T-helper 1 cell treated with Interleukin-12 subunit alpha and Interleukin-12 subunit beta and Interleukin-4 antibody, amounts not matched to agents 30 μg/mL and 1 μg/mL, for 36 hours (primary cell): Measurements from ENCODE around the gene EDN3.

Source experiments
- H3K27ac Mint-ChIP-seq: one replicate; pipeline ENCODE4 v1.8.0; 2021; ENCODE audit warnings: mild to moderate bottlenecking, mixed read lengths
- H3K27me3 Mint-ChIP-seq: one replicate; pipeline ENCODE4 v1.8.0; 2021; ENCODE audit warnings: low read depth, mixed read lengths
- H3K36me3 Mint-ChIP-seq: one replicate; pipeline ENCODE4 v1.8.0; 2021; ENCODE audit warnings: low read depth, mixed read lengths
- H3K4me1 Mint-ChIP-seq: one replicate; pipeline ENCODE4 v1.8.0; 2021; ENCODE audit warnings: low read depth, mixed read lengths
- H3K4me3 Mint-ChIP-seq: one replicate; pipeline ENCODE4 v1.8.0; 2021; ENCODE audit warnings: mild to moderate bottlenecking, moderate library complexity, mixed read lengths
- H3K9me3 Mint-ChIP-seq: one replicate; pipeline ENCODE4 v1.8.0; 2021; ENCODE audit warnings: mixed read lengths

EDN3 gene

DNA sequence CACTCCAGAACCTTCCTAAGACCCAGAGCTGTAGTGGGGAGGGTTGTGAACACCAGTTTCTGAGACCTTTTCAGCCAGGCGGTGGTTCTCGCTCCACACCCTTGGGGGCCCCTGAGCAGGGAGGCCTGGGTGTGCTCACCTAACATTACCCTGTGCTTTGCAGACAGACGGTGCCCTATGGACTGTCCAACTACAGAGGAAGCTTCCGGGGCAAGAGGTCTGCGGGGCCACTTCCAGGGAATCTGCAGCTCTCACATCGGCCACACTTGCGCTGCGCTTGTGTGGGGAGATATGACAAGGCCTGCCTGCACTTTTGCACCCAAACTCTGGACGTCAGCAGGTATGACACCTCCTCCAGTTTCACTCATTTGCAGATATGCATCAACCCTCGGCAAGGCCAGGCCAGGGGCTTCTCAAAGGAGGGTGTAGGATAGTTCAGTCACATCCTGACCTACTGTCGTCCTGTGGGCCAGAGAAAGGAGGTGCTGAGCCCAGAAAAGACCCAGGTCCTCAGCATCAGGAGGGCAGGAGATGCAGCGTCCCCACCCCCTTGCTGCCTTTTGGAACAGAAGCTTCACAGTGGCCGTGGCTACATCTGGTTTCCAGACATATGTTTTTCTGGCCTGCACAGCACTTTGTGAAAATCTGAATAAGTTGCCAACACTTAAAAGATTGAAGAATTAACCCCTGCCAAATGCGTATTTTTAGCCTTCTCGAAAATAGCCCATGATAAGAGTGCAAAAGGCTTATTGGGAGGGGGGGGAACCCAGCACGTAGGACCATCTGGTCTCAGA lies 20.6 kb downstream of the EDN3 start:
- Mint-ChIP-seq H3K27ac (no peak overlapping the region), H3K4me1 (no peaks in the 10 kb centered on the region), H3K9me3 (no peaks in the 10 kb centered on the region), H3K4me3 (no peak overlapping the region), H3K27me3 (no peaks in the 10 kb centered on the region), H3K36me3 (no peaks in the 10 kb centered on the region)

DNA sequence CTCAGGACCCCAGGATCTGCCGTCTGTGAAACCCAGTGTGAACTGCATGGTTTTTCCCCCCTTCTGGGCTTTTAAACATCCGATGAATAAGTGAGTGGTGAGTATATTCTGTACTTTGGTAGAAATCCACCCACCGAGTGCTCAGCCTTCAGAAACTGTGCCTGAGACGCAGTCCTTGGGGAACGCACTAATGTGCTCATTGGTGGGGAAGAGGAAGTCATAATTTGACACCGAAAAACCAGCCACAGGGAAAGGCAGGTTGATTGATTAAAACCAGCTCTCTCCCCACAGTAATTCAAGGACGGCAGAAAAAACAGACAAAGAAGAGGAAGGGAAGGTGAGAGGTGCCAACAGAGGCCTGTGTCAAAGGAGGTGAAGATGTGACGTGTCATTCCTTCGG lies 21.7 kb downstream of the EDN3 start:
- no peaks in the 10 kb centered on the region for H3K9me3 Mint-ChIP-seq
- no peaks in the 10 kb centered on the region for H3K36me3 Mint-ChIP-seq
- no peaks in the 10 kb centered on the region for H3K27me3 Mint-ChIP-seq
- no peaks in the 10 kb centered on the region for H3K4me1 Mint-ChIP-seq
- no peak overlapping the region for H3K27ac Mint-ChIP-seq
- no peak overlapping the region for H3K4me3 Mint-ChIP-seq

DNA sequence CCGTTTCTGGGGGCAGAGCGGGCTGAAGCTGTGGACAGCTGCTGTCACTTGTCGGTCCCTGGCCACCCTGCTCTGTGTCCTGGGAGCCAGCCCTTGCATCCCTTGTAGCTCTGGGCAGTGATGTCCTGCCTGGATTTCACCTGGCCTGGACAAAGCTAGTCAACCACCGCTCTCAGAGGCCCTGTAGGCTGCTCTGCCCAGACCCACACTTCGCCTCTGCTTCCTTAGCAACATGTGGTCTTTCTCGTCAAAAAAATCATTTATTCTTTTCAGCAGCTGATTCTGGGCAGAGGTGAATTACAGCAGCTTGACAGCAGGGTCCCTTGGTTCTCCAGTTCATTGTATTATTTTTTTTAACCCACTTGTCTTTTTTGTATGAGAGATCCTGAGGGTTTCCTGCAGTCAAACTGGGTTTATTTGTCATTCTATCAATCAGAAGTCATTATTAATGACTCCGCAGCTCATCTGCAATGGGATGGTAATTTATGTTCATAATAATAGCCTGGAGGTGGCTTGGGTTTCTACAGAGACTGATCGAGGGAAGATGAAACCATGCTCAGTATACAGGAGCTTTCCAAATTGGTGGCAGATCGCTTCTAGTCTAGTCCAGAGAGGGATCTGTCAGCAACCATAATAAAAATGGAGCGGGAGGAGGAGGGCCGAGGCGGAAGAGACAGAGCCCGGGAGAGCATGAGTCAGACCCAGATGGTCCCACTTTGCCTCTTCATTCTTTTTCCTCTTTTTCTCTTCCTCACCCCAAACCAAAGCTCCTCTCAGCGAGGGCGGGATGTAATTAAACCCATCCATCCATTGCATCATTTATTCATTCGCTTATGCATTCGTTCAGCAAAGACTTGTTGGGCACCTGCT lies 22.4 kb downstream of the EDN3 start:
- Mint-ChIP-seq H3K36me3 (no peaks in the 10 kb centered on the region), H3K27me3 (no peaks in the 10 kb centered on the region), H3K4me3 (no peak overlapping the region), H3K4me1 (no peaks in the 10 kb centered on the region), H3K27ac (no peak overlapping the region), H3K9me3 (no peaks in the 10 kb centered on the region)

DNA sequence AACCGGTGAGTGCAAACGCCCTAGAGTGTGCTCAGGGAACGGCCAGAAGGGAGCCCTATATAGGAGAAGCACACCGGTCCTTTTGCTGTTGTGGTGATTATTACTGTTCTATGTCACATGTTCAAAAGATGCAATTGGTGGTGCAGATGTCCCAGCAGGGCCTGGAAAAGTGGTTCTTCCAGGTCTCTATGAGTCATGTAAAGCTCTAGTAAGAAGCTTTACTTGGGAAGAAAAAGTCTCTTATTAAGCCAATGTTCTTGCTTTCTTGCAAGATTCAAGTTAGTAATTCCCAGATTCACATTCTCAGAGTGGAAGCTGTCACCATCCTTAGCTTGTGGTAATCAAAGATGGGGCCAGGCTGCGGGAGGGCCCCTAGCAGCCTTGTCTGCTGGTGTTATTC lies 23.3 kb downstream of the EDN3 start:
- H3K27ac Mint-ChIP-seq, result no peak overlapping the region
- no peaks in the 10 kb centered on the region for H3K9me3 Mint-ChIP-seq
- H3K4me3 Mint-ChIP-seq, result no peak overlapping the region
- H3K36me3 Mint-ChIP-seq, result no peaks in the 10 kb centered on the region
- H3K4me1 Mint-ChIP-seq, result no peaks in the 10 kb centered on the region
- H3K27me3 Mint-ChIP-seq, result no peaks in the 10 kb centered on the region

DNA sequence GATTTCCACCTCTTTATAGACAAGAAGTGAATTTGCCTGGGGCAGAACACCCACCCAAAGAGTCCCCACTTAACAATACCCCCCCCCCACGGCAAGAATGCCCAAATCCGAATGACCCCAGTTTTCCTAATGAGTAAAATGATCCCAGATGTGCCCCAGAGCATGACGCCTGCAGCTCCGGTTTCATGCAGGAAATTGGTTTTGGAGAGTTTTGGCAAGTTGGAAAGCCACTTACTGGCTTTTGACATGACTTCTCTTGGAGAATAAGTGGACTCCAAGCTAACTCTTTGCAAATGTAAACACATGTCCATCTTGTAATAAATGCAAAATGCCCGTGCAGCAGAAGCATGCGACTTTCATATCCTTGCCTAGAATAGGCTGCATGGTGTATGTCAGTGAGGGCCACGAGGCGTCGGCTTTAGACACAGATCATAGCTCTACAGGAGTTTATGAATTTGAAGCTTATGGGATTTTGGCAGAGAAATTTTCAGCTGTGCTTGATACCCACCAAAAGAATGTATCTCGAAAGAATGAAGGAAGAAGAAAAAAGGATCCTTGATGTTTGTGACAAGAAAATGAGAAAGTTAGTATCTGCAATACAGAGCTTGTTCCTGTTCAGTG lies 24.2 kb downstream of the EDN3 start:
- H3K9me3 Mint-ChIP-seq, result no peaks in the 10 kb centered on the region
- H3K4me3 Mint-ChIP-seq, result no peak overlapping the region
- no peaks in the 10 kb centered on the region for H3K4me1 Mint-ChIP-seq
- H3K27ac Mint-ChIP-seq, result no peak overlapping the region
- peaks cover 6% of the 10 kb centered on the region for H3K27me3 Mint-ChIP-seq
- H3K36me3 Mint-ChIP-seq, result no peaks in the 10 kb centered on the region

DNA sequence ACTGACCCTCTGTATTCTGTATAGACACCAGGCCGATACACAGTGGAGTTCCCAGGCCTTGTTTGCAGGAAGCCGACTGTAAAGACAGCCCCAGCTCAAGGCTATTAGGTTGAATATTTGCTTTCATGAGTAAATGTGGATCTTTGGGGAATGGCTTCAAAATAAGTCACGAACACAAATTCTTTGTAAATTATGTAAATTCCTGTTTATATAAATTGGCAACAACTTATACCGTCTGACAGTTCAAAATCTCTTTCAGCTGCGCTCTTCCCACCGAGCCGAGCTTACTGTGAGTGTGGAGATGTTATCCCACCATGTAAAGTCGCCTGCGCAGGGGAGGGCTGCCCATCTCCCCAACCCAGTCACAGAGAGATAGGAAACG lies 24.7 kb downstream of the EDN3 start:
- Mint-ChIP-seq H3K9me3 (no peaks in the 10 kb centered on the region), H3K27me3 (peaks cover 6% of the 10 kb centered on the region), H3K27ac (no peak overlapping the region), H3K4me3 (no peak overlapping the region), H3K36me3 (no peaks in the 10 kb centered on the region), H3K4me1 (no peaks in the 10 kb centered on the region)

DNA sequence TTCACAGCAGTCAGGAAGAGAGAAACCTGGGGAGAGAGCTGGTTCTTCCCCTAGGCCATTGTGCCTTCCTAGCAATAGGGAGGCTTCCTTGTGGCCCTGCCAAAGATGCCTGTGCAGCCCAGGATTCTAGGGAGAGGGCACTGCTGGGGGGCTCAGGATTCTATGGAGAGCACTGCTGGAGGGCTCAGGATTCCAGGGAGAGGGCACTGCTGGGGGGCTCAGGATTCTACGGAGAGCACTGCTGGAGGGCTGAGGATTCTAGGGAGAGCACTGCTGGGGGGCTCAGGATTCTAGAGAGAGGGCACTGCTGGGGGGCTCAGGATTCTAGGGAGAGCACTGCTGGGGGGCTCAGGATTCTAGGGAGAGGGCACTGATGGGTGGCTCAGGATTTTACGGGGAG lies 25.8 kb downstream of the EDN3 start:
- Mint-ChIP-seq H3K9me3 (no peaks in the 10 kb centered on the region), H3K4me3 (no peak overlapping the region), H3K27me3 (peaks cover 10% of the 10 kb centered on the region), H3K27ac (no peak overlapping the region), H3K36me3 (no peaks in the 10 kb centered on the region), H3K4me1 (no peaks in the 10 kb centered on the region)

DNA sequence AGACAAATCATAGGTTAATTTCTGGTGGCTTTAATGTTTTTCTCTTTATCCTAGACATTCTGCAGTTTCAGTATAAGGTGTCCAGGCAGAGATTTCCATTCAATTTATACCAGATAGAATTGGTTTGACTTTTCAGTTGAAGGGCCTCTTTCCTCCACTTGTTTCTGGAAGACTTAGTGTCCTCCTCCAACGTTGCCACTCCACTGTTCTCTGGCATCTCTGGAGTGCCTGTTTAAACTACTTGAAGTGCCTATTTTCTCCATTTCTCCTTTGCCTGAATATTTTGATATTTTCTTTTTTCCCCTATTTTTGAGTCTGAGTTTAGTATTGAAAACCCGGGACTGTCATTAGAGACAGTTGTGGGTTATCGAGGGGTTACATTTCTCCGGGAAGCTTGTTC lies 27.7 kb downstream of the EDN3 start:
- Mint-ChIP-seq H3K27me3 (peaks cover 13% of the 10 kb centered on the region), H3K36me3 (no peaks in the 10 kb centered on the region), H3K4me1 (no peaks in the 10 kb centered on the region), H3K27ac (no peak overlapping the region), H3K9me3 (no peaks in the 10 kb centered on the region), H3K4me3 (no peak overlapping the region)

DNA sequence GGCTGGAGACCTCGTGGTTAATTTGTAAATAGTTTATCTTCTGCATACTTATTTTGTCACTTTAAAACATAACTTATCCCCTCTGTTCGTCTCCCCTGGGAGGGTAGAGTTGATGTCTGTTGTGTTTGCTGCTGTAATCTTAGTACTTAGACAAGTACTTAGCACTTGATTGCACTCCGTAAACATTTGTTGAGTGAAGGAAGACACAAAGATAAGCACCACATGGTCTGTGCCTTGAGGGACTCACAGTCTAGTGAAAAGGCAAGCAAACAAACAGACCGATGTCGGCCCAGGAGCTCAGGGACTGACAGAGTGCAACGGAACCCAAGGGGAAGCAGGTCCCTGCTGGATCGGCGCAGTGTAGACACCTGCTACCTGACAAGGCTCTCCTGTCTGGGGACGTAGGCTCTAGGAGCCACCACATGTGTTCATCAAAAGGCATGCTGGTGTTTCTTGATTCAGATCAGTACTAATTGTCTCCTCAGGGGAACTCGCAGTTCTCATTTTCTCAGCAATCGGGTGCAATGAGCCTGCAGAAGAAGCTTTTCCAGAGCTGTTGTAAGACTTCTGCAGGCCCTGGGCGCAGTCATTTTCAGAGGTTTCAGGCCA lies 31.4 kb downstream of the EDN3 start:
- Mint-ChIP-seq H3K4me3 (no peak overlapping the region), H3K27me3 (peaks cover 16% of the 10 kb centered on the region), H3K4me1 (no peaks in the 10 kb centered on the region), H3K27ac (no peak overlapping the region), H3K36me3 (no peaks in the 10 kb centered on the region), H3K9me3 (no peaks in the 10 kb centered on the region)

DNA sequence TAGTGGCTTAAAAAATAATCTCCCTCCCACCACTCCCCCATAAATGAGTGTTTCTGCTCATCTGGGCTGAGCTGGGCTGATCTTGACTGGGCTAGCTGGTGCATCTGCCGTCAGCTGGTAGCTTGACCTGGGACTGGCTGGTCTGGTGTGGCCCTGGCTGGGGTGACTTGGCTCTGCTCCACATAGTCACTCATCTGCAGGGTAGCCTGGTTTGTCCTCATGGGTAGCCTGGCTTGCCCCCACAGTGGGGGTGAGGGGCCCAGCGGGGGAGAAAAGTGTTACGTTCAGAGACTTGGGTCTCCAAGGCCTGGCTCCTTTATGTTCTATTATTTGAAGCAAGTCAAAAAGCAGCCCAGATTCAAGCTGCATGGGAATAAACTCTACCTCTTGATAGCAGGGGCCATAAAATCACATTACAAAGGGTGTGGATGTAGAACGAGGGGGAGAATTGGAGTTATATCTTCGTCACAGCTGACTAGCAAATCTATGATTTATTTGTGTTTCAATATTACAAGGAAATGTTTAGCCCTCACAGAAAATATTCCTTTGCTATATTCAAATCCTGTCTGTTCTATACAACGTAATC lies 32.9 kb downstream of the EDN3 start:
- H3K27me3 Mint-ChIP-seq, result peaks cover 16% of the 10 kb centered on the region
- no peaks in the 10 kb centered on the region for H3K4me1 Mint-ChIP-seq
- no peak overlapping the region for H3K27ac Mint-ChIP-seq
- H3K4me3 Mint-ChIP-seq, result no peak overlapping the region
- H3K36me3 Mint-ChIP-seq, result no peaks in the 10 kb centered on the region
- H3K9me3 Mint-ChIP-seq, result no peaks in the 10 kb centered on the region

DNA sequence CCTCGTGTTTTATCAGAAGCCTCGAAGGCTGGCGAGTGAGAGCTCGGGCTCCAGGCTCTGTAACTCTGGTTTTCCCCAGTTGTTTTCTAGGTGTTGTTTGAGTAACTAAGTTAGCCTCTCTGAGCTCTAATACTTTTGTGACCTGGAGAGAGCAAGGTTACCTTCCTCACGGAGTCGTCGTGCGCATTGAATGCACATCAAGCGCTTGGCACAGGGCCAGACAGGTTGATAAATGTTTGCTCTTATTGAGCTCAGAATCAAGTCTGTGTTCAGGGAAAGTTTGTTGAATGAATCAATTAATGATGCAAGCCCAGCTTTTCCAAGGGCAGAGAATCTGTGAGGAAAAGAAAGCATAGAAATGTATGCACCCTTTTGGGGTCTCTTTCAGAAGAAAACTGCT lies 33.5 kb downstream of the EDN3 start:
- no peak overlapping the region for H3K27ac Mint-ChIP-seq
- H3K4me1 Mint-ChIP-seq, result no peaks in the 10 kb centered on the region
- peaks cover 14% of the 10 kb centered on the region for H3K27me3 Mint-ChIP-seq
- no peak overlapping the region for H3K4me3 Mint-ChIP-seq
- no peaks in the 10 kb centered on the region for H3K36me3 Mint-ChIP-seq
- no peaks in the 10 kb centered on the region for H3K9me3 Mint-ChIP-seq

DNA sequence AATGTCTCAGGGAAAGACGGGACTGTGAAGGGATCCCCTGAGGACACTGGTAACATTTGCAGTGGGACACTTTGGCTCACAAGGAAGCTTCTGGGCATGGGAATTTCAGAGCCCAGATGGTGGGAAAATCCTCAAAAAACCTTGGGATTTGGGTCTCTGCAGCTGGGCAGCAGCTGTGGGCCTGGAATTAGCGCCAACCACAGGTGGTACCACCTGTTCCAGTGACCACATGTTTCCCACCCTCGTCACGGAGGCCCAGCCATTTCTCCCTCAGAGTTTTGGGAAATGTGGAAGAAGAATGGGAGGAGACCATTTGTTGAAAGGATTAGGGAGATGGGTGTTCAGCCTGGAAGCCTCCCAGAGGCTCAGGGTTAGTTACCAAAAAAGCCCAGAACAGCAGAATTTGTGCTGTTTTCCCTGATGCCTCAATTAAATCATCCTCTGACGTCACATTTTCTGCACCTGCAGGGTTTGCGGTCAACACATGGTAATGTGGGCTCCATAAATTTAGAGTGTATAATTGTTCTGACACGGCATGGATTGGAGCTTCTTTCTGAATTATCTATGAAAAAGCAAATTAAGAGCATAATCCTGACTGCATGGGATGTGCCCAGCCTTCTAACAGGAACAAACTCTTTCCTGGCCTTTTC lies 34.4 kb downstream of the EDN3 start:
- Mint-ChIP-seq H3K4me1 (no peaks in the 10 kb centered on the region), H3K27me3 (peaks cover 10% of the 10 kb centered on the region), H3K4me3 (no peak overlapping the region), H3K27ac (no peak overlapping the region), H3K9me3 (no peaks in the 10 kb centered on the region), H3K36me3 (no peaks in the 10 kb centered on the region)

DNA sequence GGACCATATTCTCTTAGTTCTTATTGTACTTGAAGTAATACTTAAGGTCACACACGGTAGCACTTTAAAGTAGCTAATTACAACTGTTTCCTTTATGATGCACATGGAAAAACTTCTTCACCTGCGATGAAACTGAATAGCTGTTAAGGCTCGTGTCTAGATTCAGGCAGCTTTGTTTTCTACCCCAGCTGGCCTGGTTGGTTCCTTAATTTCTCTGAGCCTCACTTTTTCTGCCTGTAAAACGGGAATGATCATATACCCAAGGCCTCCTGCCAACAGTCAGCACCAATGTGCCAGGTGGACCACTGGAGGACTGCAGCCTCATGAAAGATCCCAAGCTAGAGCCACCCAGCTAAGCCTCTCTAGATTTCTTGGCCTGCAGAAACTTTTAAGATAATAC lies 35.0 kb downstream of the EDN3 start:
- H3K9me3 Mint-ChIP-seq, result no peaks in the 10 kb centered on the region
- no peaks in the 10 kb centered on the region for H3K36me3 Mint-ChIP-seq
- no peak overlapping the region for H3K4me3 Mint-ChIP-seq
- no peaks in the 10 kb centered on the region for H3K4me1 Mint-ChIP-seq
- H3K27ac Mint-ChIP-seq, result no peak overlapping the region
- H3K27me3 Mint-ChIP-seq, result peaks cover 10% of the 10 kb centered on the region

DNA sequence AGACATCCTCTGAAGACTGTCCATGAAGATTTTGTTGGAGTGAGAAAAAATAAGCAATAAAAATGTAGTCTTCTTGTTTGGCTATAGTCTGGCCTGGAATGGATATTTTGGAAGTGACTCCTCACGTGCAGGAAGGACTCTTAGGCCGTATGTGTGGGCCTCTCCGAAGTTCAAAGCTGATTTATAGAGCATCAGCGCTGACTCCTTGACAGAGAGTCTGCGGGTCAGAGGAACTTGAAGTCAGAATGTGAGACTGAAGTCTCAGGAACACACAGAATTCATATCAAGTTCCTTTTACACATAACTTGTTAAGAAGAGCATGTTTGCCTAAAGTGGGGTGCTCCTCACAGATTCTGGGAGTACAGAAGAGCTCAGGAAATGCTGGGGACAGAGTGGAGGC lies 36.1 kb downstream of the EDN3 start:
- peaks cover 3% of the 10 kb centered on the region for H3K27me3 Mint-ChIP-seq
- H3K36me3 Mint-ChIP-seq, result no peaks in the 10 kb centered on the region
- H3K9me3 Mint-ChIP-seq, result no peaks in the 10 kb centered on the region
- H3K27ac Mint-ChIP-seq, result no peak overlapping the region
- no peaks in the 10 kb centered on the region for H3K4me1 Mint-ChIP-seq
- no peak overlapping the region for H3K4me3 Mint-ChIP-seq
